Caco-2 (cell line): ENCODE data around the gene STK40. TPM values are rescaled to one million over a fixed set of nuclear protein-coding genes. Genes with fewer than 3 reads are reported as not detected.

Source experiments
- BruUV-seq: library from RNA; stranded (reverse); fragments of 400-500 nt; replicated peaks from 2 replicates; lab custom pipeline; 2021; lab: Mats Ljungman, UMichigan
- CTCF ChIA-PET: fragments of 300-600 bp; sonication (Branson Sonifier 250); formaldehyde crosslinking; loops from one replicate; lab custom pipeline; 2022; ENCODE audit warnings: antibody characterized with exemption; lab: Charles Lee
- POLR2A ChIA-PET: fragments of 300-600 bp; sonication (Branson Sonifier 250); formaldehyde crosslinking; loops from one replicate; lab custom pipeline; 2022; ENCODE audit warnings: antibody characterized with exemption; lab: Charles Lee
- DNase-seq, 2 experiments: peaks; one replicate each; pipeline versions ENCODE4 v3.0.0 to v3.0.0-alpha.2; 2020 to 2022
- H3K27me3 ChIP-seq: replicated peaks from 2 replicates; pipeline ENCODE4 v1.6.0; 2011; ENCODE audit warnings: low read length; ENCODE audit not compliant: control insufficient read depth, insufficient read depth
- H3K36me3 ChIP-seq: 2 replicates; pipeline ENCODE4 v1.5.1; 2011; ENCODE audit warnings: low read length; ENCODE audit not compliant: control insufficient read depth, insufficient read depth
- H3K4me1 ChIP-seq: fragments of 250-450 bp; sonication (Bioruptor Pico); 2 replicates; pipeline ENCODE4 v1.5.1; 2020; ENCODE audit warnings: mild to moderate bottlenecking
- H3K4me3 ChIP-seq: 2 replicates; pipeline ENCODE4 v1.5.1; 2011; ENCODE audit warnings: low read depth, mild to moderate bottlenecking, control low read depth, low read length
- H3K9me3 ChIP-seq: fragments of 250-450 bp; sonication (Bioruptor Pico); 2 replicates; pipeline ENCODE4 v1.5.1; 2020; ENCODE audit warnings: mild to moderate bottlenecking, moderate library complexity
- H3K27ac Mint-ChIP-seq: one replicate; pipeline ENCODE4 v1.8.0; 2022; ENCODE audit warnings: mixed read lengths; ENCODE audit not compliant: unreplicated experiment
- H3K27me3 Mint-ChIP-seq: one replicate; pipeline ENCODE4 v1.8.0; 2022; ENCODE audit warnings: mixed read lengths; ENCODE audit not compliant: insufficient read depth, unreplicated experiment
- H3K36me3 Mint-ChIP-seq: one replicate; pipeline ENCODE4 v1.8.0; 2022; ENCODE audit warnings: mild to moderate bottlenecking, mixed read lengths; ENCODE audit not compliant: insufficient read depth, unreplicated experiment
- H3K4me1 Mint-ChIP-seq: one replicate; pipeline ENCODE4 v1.8.0; 2022; ENCODE audit warnings: low read depth, mixed read lengths; ENCODE audit not compliant: unreplicated experiment
- H3K4me3 Mint-ChIP-seq: one replicate; pipeline ENCODE4 v1.8.0; 2022; ENCODE audit warnings: mild to moderate bottlenecking, moderate library complexity, mixed read lengths; ENCODE audit not compliant: unreplicated experiment
- H3K9me3 Mint-ChIP-seq: one replicate; pipeline ENCODE4 v1.8.0; 2022; ENCODE audit warnings: mixed read lengths; ENCODE audit not compliant: unreplicated experiment
- intact Hi-C: fragments of 100-400 bp; cut with micrococcal nuclease; formaldehyde crosslinking; loops from one replicate; pipeline ENCODE4 v1.10.0; 2022; ENCODE audit not compliant: unreplicated experiment
- total RNA-seq: library from RNA; stranded (reverse); gene quantifications from 2 replicates; pipeline ENCODE4 v1.2.3, GENCODE V29; 2022
- TF ChIP-seq, protein P1 (sequence below), 2 experiments: fragments of 200-600 bp in 1 of 2; IDR thresholded peaks; 1 replicate in 1 of 2; 2 replicates in 1 of 2; pipeline versions ENCODE4 v1.5.1 to v1.8.0; 2011 to 2022; ENCODE audit warnings: antibody characterized with exemption in 1 of 2, control low read depth in 1 of 2, inconsistent platforms in 1 of 2, low read depth in 1 of 2, low read length in 1 of 2, mild to moderate bottlenecking in 1 of 2, moderate library complexity in 1 of 2; ENCODE audit not compliant: insufficient read depth in 1 of 2, severe bottlenecking in 1 of 2, unreplicated experiment in 1 of 2

STK40 gene
- total RNA-seq, 1 experiment from 2014 or later, result 29.7 TPM

DNA sequence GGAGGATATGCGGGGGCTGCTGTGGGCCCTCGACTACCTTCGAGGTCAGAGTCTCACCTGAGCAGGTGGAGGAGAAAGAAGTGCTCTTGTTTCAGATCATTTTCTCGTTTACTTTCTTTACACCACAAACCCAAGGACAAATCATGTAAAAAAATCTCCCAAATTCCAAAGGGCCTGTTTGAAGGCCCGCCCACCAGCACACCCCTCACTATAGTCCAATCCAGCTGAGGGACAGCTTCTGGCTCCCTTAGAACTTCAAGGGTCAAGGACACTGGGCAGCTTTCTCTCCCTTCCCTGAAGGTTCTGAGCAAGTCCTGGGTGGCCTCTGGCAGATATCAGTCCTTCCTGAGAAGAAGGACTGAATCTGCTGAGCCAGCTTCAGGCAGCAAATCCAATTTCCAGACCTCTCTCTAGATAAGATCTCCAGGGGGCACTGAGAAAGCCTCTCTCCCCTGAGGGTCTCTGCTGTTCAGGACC lies 5.5 kb downstream of the STK40 start:
- peaks cover 33% of the 10 kb centered on the region for H3K4me1 Mint-ChIP-seq
- intact Hi-C loops, result loop anchor here (10.0 kb wide), 1 partner anchor 155 kb away; the partner anchor contains the start of gene THRAP3
- ChIA-PET POLR2A (no interaction called here), CTCF (no interaction called here)
- no peak for DNase-seq
- no peaks in the 10 kb centered on the region for H3K27me3 Mint-ChIP-seq
- H3K36me3 ChIP-seq, result no peaks in the 10 kb centered on the region
- H3K27ac Mint-ChIP-seq, result no peak overlapping the region
- H3K9me3 Mint-ChIP-seq, result no peaks in the 10 kb centered on the region
- H3K9me3 ChIP-seq, result no peaks in the 10 kb centered on the region
- peaks cover 17% of the 10 kb centered on the region for H3K36me3 Mint-ChIP-seq
- H3K4me1 ChIP-seq, result peaks cover 3% of the 10 kb centered on the region; the same call in 1 of the 2 replicates
- H3K27me3 ChIP-seq, result no peaks in the 10 kb centered on the region
- no peak overlapping the region for H3K4me3 Mint-ChIP-seq
- TF ChIP-seq, protein P1, sequence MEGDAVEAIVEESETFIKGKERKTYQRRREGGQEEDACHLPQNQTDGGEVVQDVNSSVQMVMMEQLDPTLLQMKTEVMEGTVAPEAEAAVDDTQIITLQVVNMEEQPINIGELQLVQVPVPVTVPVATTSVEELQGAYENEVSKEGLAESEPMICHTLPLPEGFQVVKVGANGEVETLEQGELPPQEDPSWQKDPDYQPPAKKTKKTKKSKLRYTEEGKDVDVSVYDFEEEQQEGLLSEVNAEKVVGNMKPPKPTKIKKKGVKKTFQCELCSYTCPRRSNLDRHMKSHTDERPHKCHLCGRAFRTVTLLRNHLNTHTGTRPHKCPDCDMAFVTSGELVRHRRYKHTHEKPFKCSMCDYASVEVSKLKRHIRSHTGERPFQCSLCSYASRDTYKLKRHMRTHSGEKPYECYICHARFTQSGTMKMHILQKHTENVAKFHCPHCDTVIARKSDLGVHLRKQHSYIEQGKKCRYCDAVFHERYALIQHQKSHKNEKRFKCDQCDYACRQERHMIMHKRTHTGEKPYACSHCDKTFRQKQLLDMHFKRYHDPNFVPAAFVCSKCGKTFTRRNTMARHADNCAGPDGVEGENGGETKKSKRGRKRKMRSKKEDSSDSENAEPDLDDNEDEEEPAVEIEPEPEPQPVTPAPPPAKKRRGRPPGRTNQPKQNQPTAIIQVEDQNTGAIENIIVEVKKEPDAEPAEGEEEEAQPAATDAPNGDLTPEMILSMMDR (IDR thresholded peaks at IDR 0.05; ENCODE audit: insufficient read depth in 1 of 2, low read depth in 1 of 2, low read length in 1 of 2, severe bottlenecking in 1 of 2, unreplicated experiment in 1 of 2), result no peak
- H3K4me3 ChIP-seq, result no peak overlapping the region
- BruUV-seq, result no TSS peak

DNA sequence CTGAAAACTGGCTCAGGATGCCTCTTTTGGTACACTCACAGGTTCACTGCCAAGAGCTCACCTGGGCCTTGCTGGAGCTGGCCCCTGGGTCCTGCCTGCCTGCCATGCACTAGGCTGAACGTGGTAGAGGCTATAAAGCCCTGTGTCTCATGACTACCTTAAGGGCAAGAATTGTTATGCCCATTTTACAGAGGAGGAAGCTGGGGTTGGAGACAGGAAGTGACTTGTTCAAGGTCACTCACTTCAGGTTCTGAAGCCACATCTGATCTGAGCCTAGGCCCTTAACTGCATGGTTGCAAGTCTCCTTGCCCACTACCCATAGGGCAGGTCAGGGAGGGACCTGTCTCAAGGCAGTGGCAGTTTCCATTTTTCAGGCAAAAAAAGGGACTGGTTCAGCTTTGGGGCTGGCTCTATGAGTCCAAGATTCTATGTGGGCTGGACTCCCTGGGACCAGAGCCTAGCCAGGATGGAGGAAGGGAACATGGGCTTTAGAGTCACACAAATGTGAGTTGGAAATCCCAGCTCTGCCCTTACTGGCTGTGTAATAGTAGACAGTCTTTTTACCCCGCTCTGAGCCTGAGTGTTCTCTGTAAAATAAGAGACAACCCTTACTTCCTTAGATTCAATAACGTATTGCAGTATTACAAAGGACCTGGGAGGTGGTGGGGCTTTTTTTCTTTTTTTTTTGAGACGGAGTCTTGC lies 7.8 kb downstream of the STK40 start:
- intact Hi-C loops, result no loop called here
- Mint-ChIP-seq H3K4me1 (peaks cover 14% of the 10 kb centered on the region), H3K36me3 (peaks cover 11% of the 10 kb centered on the region), H3K27me3 (no peaks in the 10 kb centered on the region), H3K27ac (no peak overlapping the region), H3K4me3 (no peak overlapping the region), H3K9me3 (no peaks in the 10 kb centered on the region)
- ChIA-PET POLR2A (interaction anchor here (0.8 kb wide), 1 partner anchor 9 kb away, joined by 3 read pairs; no protein-coding TSS in a partner anchor), CTCF (no interaction called here)
- H3K4me3 ChIP-seq, result no peak overlapping the region
- no peaks in the 10 kb centered on the region for H3K9me3 ChIP-seq
- DNase-seq, result no peak
- TF ChIP-seq, protein P1 (IDR thresholded peaks at IDR 0.05; ENCODE audit: insufficient read depth in 1 of 2, low read depth in 1 of 2, low read length in 1 of 2, severe bottlenecking in 1 of 2, unreplicated experiment in 1 of 2), result no peak
- no peaks in the 10 kb centered on the region; the same call in 1 of the 2 replicates for H3K4me1 ChIP-seq
- no TSS peak for BruUV-seq
- H3K27me3 ChIP-seq, result no peaks in the 10 kb centered on the region
- H3K36me3 ChIP-seq, result no peaks in the 10 kb centered on the region

DNA sequence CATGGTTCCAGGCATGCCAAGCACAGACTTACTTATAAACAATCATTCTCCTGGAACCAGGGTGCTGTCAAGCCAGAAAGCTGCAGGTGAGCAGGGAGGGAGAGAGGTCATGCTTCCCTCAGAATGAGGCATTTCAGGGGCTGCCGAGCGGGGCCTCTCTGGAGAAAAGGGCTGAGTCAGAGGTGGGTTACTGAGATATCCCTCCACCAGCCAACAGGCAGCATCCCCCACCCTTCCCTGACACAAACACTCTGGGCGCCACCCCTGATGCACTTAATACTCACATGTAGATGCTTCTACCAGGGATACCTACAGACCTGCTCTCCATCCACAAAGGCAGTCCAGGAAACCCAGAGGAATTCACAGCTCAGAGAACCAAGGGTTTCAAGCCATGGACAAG lies 13.1 kb downstream of the STK40 start:
- no peaks in the 10 kb centered on the region for H3K9me3 Mint-ChIP-seq
- Histone ChIP-seq H3K36me3 (no peaks in the 10 kb centered on the region), H3K9me3 (no peaks in the 10 kb centered on the region), H3K4me1 (no peaks in the 10 kb centered on the region; the same call in 1 of the 2 replicates), H3K4me3 (no peak overlapping the region), H3K27me3 (no peaks in the 10 kb centered on the region)
- no peaks in the 10 kb centered on the region for H3K36me3 Mint-ChIP-seq
- H3K4me3 Mint-ChIP-seq, result no peak overlapping the region
- TF ChIP-seq, protein P1 (IDR thresholded peaks at IDR 0.05; ENCODE audit: insufficient read depth in 1 of 2, low read depth in 1 of 2, low read length in 1 of 2, severe bottlenecking in 1 of 2, unreplicated experiment in 1 of 2), result no peak
- no peaks in the 10 kb centered on the region for H3K4me1 Mint-ChIP-seq
- no peak for DNase-seq
- H3K27ac Mint-ChIP-seq, result no peak overlapping the region
- ChIA-PET POLR2A (interaction anchor here (0.6 kb wide), 1 partner anchor 45 kb away, joined by 6 read pairs; no protein-coding TSS in a partner anchor), CTCF (no interaction called here)
- intact Hi-C loops, result no loop called here
- H3K27me3 Mint-ChIP-seq, result no peaks in the 10 kb centered on the region
- BruUV-seq, result no TSS peak
